K562 (cell line): Measurements from ENCODE around the gene MEAF6.

Source experiments
- CHD1 ChIP-seq: fragments of 200-600 bp; sonication (generic); IDR thresholded peaks from one replicate; pipeline ENCODE4 v1.6.1; 2012; ENCODE audit warnings: mild to moderate bottlenecking, moderate library complexity, low read length, inconsistent platforms
- CREB5 ChIP-seq: fragments of 250-450 bp; sonication (Bioruptor Pico); IDR thresholded peaks from 2 replicates; pipeline ENCODE4 v1.5.0; 2020; ENCODE audit warnings: mild to moderate bottlenecking
- CTCF ChIP-seq, 3 experiments: IDR thresholded peaks in 2 of 3; conservative IDR thresholded peaks in 1 of 3; 2 replicates each; pipeline ENCODE4 v1.5.1; 2011 to 2012; ENCODE audit warnings: low read length in 3 of 3, mild to moderate bottlenecking in 3 of 3, control low read depth in 2 of 3, improper control_type of control experiment in 1 of 3, inconsistent platforms in 1 of 3, low read depth in 1 of 3, mixed read lengths in 1 of 3, moderate library complexity in 1 of 3; ENCODE audit not compliant: insufficient read depth in 2 of 3
- EZH2 ChIP-seq: IDR thresholded peaks from 2 replicates; pipeline ENCODE4 v1.6.1; 2012; ENCODE audit warnings: low read depth, mild to moderate bottlenecking, inconsistent platforms, low read length, borderline replicate concordance
- FOXK1 ChIP-seq: sonication (generic); formaldehyde crosslinking; IDR thresholded peaks from 2 replicates; pipeline ENCODE4 v1.8.0; 2022; ENCODE audit warnings: missing genetic modification reagents, mild to moderate bottlenecking, borderline replicate concordance
- KLF6 ChIP-seq: fragments of 250-450 bp; sonication (Bioruptor Pico); IDR thresholded peaks from 2 replicates; pipeline ENCODE4 v1.4.0; 2020; ENCODE audit warnings: mild to moderate bottlenecking, moderate library complexity, borderline replicate concordance
- MAFK ChIP-seq: IDR thresholded peaks from 2 replicates; pipeline ENCODE4 v1.6.1; 2011; ENCODE audit warnings: low read length, improper control_type of control experiment
- MYC ChIP-seq, 2 experiments: fragments of 250-450 bp in 1 of 2; sonication (Bioruptor Pico) in 1 of 2; IDR thresholded peaks; 2 replicates each; pipeline versions ENCODE4 v1.5.1 to v1.6.1; 2012 to 2021; ENCODE audit warnings: low read depth in 2 of 2, borderline replicate concordance in 1 of 2, improper control_type of control experiment in 1 of 2, low read length in 1 of 2, mild to moderate bottlenecking in 1 of 2, moderate library complexity in 1 of 2
- NFYB ChIP-seq: IDR thresholded peaks from 2 replicates; pipeline ENCODE4 v1.6.1; 2011; ENCODE audit warnings: mild to moderate bottlenecking, moderate library complexity; ENCODE audit not compliant: insufficient read length; ENCODE audit errors: extremely low read depth
- POLR2A ChIP-seq: fragments of 450-650 bp; conservative IDR thresholded peaks from 2 replicates; pipeline ENCODE4 v1.6.1; 2016
- SMAD4 ChIP-seq: fragments of 250-450 bp; sonication (Bioruptor Pico); conservative IDR thresholded peaks from 2 replicates; pipeline ENCODE4 v1.8.0; 2021; ENCODE audit warnings: inconsistent platforms, mild to moderate bottlenecking, moderate library complexity
- SRF ChIP-seq, 2 experiments: fragments of 250-450, 450-650 bp in 1 of 2; sonication (Bioruptor Pico) in 1 of 2; sonication (generic) in 1 of 2; formaldehyde crosslinking; IDR thresholded peaks; 2 replicates each; pipeline versions ENCODE4 v1.5.0 to v1.5.1; 2020 to 2022; ENCODE audit warnings: mild to moderate bottlenecking in 1 of 2, missing genetic modification reagents in 1 of 2
- TCF7 ChIP-seq: sonication (generic); IDR thresholded peaks from 2 replicates; pipeline ENCODE4 v1.6.1; 2016; ENCODE audit warnings: antibody characterized with exemption, borderline replicate concordance
- ZBED1 ChIP-seq: IDR thresholded peaks from 2 replicates; pipeline ENCODE4 v1.6.1; 2014

GRCh38 chr1:37517569-37517968 lies 3.0 kb upstream of the MEAF6 start:
- TF ChIP-seq KLF6 (CRISPR knock-in tag) = no peak
- no peak for TF ChIP-seq EZH2
- TF ChIP-seq ZBED1 = no peak
- no peak for TF ChIP-seq CTCF (IDR thresholded peaks at IDR 0.05 in 2 of 3, conservative IDR thresholded peaks at IDR 0.05 in 1 of 3; ENCODE audit: insufficient read depth in 2 of 3, low read depth in 1 of 3, low read length in 3 of 3)
- no peak for TF ChIP-seq MYC (IDR thresholded peaks at IDR 0.05; ENCODE audit: low read depth, low read length)
- no peak for TF ChIP-seq MYC (CRISPR knock-in tag; IDR thresholded peaks at IDR 0.05; ENCODE audit: borderline replicate concordance, low read depth)
- no peak for TF ChIP-seq POLR2A
- TF ChIP-seq FOXK1 (CRISPR knock-in tag) = no peak
- no peak for TF ChIP-seq TCF7
- no peak for TF ChIP-seq SMAD4
- no peak for TF ChIP-seq SRF (CRISPR knock-in tag; IDR thresholded peaks at IDR 0.05)
- TF ChIP-seq CREB5 = no peak
- TF ChIP-seq MAFK = no peak
- TF ChIP-seq CHD1 = no peak
- no peak for TF ChIP-seq NFYB
